NCI-H748 (cell line): ENCODE data around the gene SHROOM4.

Source experiments
- DNase-seq: peaks from one replicate; lab custom pipeline; 2025; ENCODE audit not compliant: unreplicated experiment; lab: John Stamatoyannopoulos, UW

The SHROOM4 gene

DNA sequence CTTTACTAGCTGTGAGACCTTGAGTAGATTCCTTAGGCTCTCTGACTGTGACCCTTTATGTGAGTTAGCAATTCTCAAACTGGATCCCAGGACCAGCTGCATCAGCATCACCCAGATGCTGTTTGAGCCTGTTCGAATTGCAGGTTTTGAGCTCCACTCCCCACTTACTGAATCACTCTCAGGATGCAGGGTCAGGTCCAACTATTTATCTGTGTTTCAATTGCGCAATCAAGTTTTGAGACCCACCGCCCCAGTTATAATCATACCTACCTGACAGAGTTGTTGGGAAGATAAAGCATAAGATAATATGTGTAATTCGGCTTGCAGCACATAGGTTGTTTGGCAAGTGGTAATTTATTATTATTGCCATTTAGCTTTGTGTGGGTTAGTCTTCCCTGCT is 187.6 kb downstream of the SHROOM4 start:
- no peak for DNase-seq

GRCh38 chrX:50622751-50623150 is 191.2 kb downstream of the SHROOM4 start:
- DNase-seq: no peak

DNA sequence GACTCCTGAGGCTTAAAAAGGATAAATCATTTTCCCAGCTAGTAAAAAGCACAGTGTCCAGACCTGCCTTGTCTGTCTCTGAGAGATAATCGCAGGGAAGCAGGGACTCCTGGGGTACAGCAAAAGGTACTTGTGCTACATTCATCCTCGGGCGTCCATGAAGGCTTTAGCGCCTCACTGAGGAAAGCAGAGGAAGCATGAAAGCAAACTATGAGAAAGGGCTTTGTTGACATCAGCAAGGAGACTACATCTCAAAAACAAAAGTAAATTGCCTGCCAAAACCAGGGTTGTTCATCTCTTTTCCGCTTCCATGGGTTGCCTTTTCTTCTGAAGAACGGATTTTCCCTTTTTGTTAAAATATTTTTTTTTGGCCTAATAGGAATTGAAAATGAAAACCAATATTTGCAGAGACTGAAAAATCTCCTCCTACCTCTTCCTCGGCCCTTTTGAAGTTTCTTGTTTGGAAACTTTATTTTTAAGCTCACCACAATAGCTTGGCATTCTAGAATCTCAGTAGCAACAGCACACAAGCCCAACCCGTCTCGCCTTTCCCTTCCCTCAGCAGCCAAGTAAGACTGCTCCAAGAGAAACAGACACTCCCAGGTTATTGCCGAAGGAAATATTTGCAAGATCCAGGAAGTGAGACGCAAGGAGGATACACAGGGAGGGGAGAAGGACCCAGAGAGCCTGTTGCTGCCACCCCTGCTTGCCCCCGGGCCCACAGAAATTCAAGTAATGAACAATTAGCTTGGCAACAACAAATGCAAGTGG is 195.0 kb downstream of the SHROOM4 start:
- DNase-seq: no peak

- DNase-seq: no peak
Observed at GRCh38 chrX:50617183-50617582, 196.8 kb downstream of the SHROOM4 start.

GRCh38 chrX:50615570-50616158 is 198.3 kb downstream of the SHROOM4 start:
- no peak for DNase-seq

DNA sequence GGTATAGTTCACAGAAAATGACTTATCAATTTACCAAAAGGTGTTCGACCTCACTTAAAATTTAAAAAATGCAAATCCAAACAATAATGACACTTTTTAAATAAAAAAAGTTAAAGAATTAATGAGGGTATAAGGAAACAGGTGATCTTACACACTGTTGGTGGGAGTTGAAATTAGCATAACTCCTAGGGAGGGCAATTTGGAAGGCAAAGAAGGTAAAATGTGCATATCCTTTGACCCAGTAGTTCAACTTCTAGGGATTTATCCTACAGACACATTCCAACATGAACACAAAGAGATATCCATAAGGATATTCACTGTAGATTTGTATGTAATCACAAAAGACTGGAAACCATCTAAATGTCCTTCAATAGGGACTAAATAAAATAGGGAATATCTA is 199.5 kb downstream of the SHROOM4 start:
- DNase-seq: no peak

DNA sequence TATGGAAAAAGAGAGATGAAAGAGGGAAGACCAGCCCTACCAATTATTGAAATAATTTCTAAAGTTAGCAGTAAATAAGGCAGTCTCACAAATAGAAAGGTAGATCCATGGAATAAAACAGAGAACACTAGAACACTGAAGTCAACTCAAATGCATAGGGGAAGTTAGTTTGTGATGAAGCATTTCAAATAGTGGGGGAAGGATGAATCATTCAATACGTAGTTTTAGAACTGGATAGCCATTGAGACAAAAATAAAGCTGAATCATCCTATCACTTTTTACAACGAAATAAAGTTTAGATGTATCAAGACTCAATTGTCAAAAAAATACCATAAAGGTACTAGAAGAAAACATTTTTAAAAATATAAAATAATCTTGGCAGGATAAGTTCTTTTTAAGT is 200.1 kb downstream of the SHROOM4 start:
- no peak for DNase-seq

- DNase-seq: no peak
Observed at GRCh38 chrX:50609796-50610195, 204.2 kb downstream of the SHROOM4 start.

GRCh38 chrX:50606300-50606950 is 207.6 kb downstream of the SHROOM4 start:
- no peak for DNase-seq

DNA sequence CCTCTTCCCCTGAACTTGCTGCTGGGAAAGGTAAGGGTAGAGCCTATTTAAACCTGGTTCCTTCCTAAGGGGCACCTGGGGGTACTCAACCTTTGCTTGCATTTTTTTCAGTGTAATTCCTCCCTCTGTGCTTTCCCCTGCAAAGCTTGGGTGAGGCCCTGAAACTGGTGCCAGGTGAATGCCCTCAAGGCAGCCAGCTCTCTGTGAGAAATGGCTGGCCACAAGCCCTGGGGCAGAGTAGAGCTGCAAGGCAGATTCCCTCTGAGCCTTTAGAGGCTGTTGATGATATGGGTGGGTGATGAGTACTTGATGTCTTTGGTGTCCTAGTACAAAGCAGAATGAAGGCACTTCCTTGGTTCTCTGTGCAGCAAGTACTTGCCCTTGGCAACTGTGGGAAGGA is 217.9 kb downstream of the SHROOM4 start:
- DNase-seq: no peak

DNA sequence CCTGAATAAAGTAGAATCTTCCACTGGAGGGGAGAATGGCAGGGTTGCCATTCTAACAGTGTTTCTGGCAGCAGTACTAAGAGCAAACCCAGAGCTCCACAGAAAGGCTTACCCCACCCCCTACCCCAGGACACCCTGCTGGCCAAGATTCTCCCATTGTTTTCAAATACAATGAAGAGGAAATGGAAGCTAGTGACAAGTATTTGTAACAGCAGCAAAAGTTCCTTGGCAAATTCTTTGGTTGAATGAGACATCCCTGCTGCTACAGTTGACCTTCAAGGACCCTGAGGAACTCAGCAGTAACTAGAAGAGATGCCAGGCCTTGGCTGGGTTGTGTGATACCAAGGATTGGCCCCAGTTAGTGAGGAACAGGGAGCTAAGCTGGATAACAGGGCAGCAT is 219.2 kb downstream of the SHROOM4 start:
- DNase-seq: no peak

GRCh38 chrX:50586980-50587379 is 227.0 kb downstream of the SHROOM4 start:
- DNase-seq: no peak

DNA sequence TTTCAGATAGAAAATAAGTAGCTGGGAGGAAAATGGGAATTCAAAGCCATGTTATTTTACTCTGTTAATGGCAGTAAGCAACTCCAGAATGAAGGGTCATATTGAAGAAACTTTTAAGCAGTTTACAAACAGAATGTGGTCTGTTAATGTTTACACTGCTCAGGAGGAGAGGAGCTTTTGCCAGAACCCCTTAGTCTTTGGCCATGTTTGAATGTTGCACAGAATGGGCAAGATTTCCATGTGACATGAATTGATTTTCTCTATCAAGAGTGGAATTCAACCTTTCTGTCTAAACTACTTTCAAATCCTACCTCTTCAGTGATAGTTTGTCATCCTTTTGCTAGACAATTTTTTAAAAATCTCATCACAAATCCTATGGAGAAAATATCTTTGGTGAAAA is 227.6 kb downstream of the SHROOM4 start:
- DNase-seq: no peak

GRCh38 chrX:50581405-50581804 is 232.6 kb downstream of the SHROOM4 start:
- DNase-seq: no peak

- peak; percentile 67 for DNase-seq
Observed at GRCh38 chrX:50579955-50580354, 234.0 kb downstream of the SHROOM4 start.

GRCh38 chrX:50577326-50577725 is 236.7 kb downstream of the SHROOM4 start:
- no peak for DNase-seq

DNA sequence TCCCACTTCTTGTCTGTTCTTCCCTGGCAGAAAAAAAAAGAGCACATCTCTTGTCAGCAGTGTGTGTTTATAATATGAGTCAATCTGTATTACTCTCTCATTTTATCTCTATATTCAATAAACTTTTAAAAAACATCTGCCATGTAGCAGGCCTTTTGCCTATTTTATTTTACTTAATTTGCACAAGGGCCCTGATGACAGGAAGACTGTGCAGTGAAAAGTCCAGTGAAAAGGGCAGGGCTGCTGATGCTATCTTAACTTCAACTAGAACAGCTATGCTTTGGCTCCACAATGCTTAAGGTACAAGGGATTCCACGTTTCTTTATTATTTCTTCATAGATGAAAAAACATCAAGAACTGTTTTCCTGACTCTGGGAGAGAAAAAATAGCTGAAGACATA is 246.4 kb downstream of the SHROOM4 start:
- DNase-seq: no peak

DNA sequence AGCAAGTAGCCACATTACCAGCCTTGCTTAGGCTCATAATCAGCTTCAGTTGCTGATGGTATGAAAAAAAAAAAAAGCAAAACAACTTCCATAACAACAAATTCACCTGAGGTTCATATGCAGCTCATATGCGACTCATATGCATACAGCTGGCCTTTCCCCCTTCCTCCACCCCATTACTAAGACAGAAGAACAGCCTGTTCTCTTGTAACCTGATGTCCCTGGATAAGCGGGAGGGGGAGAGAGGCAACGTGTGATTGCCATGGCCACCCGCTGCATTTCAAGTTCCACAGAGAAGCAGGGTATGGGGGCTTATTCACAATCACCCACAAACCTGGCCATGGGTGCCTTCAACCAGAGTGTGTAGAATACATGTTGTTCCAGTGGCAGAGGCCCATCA is 248.3 kb downstream of the SHROOM4 start:
- DNase-seq: peak; percentile 36
